Stimulated activated CD8-positive, alpha-beta memory T cell treated with anti-CD3 and anti-CD28 coated beads, Interleukin-2, amount 100 ng/mL, for 48 hours (primary cell): ENCODE results near the gene POU2F3.
"Not testable (repeated sequence)": the region's sequence is repeated elsewhere in the genome, so short reads cannot be mapped to it uniquely, and the experiment has no call there.

ENCODE experiments used
- DNase-seq, 2 donors: peaks; one replicate each; pipeline ENCODE4 v3.0.0-alpha.2; 2020; ENCODE audit warnings: low read depth in 2 of 2

The POU2F3 gene

DNA sequence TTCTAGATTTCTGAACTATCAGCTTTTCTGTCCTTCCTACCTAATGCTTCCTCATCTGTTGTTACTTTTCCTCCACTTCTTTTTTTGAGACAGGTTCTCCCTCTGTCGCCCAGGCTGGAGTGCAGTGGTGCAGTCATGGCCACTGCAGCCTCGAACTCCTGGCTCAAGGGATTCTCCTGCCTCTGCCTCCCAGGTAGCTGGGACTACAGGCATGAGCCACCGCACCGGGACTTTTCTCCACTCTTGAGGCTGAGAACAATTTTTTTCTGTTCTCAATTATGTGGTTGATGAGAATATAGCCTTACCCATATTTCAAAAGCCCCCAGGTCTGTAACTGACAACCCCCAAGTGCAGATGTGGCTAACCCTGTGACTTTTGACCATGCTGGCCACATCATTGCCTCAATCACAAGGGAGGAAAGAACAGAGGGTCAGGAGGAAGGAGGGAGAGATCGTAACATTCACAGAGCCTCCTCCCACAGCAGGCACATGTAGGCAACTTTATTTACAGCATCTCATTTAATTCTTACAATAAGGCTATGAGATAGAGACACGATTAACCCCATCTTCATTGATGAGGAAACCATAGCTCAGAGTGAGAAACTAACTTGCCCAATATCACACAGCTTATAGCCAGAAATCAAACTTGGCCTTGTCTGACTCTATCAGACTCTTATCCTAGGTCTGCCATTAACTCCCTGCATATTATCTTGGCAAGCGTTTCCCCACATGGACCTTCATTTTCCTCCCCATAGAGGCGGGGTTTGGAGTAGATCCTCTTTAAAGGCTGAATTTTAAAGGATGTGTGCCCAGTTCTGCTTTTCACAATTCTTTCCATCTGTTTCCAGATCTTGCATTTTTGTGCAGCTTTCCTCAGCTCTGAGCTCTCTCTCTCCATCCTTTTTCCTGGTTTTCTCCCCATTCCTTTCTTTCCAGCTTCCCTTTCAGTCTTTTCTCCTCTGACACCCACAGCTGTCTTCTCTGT lies 9.6 kb downstream of the POU2F3 start:
- DNase-seq, result no peak

DNA sequence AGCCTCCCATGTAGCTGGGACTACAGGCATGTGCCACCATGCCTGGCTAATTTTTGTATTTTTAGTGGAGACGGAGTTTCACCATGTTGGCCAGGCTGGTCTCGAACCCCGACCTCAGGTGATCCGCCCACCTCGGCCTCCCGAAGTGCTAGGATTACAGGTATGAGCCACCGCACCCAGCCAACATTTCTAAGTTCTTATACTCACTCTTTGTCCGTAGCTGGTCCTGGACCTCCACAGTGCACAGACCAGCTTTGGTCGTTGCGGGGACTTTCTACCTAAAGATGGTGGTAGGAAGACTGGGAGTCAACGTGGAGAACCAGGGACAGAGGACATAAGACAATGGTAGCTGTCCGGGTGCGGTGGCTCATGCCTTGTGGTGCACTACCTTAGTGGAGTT lies 13.4 kb downstream of the POU2F3 start:
- DNase-seq, result not testable (repeated sequence)

DNA sequence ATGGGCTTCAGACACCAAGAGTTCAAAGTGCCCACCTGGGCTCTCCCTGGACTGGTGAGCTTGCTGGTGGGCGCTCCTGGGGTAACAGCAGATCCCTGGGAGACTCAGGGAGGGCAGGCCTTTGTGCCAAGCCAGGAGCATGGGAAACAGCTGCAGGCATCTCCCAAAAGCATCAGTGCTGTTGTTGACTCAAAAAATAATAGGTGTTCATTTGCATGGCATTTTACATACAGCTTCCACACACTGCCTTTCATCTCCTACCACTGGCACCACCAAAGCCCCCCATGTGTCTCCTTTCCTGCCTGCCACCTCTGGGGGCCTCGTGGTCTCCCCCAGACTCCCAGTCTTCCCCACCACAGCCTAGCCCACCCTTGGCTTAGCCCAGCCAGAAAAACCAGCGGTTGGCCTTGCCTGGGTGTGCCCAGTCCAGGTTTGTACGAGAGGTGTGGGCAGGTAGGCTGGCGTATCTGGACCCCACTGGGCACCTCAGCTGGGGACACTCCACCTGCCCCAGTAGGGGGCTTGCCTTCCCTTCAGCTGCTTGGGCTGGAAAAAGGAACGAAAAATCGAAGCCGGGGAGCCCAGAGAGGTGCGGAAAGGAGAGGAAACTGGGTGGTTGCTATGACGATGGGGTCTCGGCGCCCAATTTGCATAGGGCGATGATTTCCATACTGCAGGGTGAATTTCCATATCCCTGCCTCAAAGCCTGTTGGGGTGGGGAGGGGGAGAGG lies 15.0 kb downstream of the POU2F3 start:
- no peak for DNase-seq

DNA sequence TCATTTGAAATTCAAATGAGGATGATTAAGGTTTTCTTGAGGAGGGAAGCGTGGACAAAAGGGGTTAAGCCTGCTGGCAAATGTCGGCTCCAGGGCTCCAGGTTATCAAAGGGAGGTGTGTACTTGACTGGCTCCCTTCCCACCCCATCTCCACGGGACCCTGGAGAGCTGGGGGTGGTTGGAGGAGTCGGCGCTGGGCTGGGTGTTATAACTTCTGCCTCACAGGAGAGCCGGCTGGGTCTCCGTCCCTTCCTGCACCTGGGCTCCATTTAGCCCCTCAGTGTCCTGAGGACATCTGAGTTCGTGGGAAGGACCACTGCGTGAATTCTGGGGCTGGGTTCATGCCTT lies 15.6 kb downstream of the POU2F3 start:
- DNase-seq, result no peak

DNA sequence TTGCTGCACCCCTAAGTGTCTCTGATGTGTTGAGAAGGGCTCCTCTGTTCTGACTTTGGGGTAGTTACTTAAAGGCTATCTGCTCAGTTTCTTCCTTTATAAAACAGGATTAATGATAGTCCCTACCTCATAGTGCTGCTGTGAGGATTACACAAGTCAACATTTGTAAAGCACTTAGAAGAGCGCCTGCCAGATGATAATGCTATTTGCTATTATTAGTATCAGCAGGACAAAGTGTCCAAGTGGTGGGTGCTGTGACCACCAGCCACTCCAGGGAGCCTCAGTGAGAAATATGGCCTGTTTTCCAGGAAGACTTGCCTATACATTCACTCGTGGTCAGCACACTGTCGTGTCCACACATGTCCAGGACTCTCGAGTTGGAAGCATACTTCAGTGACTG lies 16.2 kb downstream of the POU2F3 start:
- no peak for DNase-seq

DNA sequence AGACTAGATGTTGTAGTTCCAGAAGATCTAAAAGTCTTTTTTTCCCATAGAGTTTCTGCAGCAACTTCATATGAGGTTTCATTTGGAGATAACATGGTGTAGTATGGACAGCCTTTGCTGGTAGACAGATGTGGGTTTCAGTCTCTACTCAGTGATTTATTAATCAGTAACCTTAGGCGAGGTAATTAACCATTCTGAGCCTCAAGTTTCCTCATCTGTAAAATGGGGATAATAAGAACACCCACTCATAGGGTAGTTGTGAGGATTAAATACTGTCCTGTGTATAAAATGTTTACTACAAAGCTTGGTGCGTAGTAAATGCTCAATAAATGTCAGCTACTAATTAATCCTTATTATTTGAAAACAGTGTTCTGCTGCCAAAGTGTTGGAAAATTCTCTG lies 16.8 kb downstream of the POU2F3 start:
- DNase-seq, result no peak

DNA sequence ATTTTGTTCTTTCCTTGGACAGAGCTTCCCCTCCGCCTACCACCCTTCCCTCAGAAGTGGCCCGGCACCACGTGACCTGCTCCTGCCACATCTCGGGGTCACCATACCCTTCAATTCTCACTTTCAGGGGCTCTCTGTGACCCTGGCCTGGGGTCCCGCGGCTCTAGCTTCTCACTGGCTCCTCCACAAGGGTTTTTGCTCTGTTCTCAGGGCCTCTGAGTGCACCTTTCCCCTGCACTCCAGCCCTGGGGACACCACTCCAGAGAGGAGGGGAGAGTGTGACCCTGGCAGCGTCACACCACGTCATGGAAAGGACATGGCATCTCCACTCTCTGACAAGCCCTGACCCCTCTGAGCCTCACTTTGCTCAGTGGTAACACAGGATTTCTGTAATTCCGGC lies 17.4 kb downstream of the POU2F3 start:
- DNase-seq, result no peak

DNA sequence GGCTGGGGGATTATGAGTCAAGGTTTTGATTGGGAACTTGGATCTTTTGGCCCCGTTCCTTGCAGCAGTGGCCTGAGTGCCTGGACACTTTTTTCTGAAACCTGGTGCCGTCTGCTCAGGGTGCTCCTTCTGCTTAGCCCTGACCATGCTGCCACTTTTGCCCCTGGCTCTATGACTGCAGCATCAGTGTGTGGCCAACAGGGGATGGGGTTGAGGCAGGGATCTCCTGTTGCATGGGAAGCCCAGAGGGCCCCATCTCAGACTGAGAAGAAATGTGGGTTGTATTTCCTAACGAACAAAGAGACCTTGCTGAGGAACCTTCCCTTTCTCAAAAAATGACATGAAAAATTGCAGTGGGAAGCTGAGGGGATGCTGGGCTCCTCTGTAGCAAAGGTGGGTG lies 18.7 kb downstream of the POU2F3 start:
- no peak for DNase-seq

DNA sequence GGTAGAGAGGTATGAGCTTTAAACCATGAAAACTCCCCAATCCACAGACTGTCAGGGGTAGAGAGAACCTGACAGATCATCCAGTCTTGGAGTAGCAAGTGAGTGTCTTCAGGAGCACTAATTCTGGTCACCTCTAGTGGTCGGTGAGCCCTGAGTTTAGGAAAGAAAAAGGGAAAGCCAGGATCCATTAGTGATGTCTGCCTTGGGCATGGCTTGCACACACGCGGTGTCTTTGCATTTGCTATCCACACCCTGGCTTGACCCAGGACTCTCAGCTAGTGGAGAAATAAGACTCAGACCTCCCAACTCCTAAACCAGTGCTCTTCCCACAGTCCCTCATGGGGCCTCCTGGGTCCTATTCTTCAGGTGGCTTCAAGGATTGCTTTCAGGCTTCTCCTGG lies 19.3 kb downstream of the POU2F3 start:
- no peak for DNase-seq

DNA sequence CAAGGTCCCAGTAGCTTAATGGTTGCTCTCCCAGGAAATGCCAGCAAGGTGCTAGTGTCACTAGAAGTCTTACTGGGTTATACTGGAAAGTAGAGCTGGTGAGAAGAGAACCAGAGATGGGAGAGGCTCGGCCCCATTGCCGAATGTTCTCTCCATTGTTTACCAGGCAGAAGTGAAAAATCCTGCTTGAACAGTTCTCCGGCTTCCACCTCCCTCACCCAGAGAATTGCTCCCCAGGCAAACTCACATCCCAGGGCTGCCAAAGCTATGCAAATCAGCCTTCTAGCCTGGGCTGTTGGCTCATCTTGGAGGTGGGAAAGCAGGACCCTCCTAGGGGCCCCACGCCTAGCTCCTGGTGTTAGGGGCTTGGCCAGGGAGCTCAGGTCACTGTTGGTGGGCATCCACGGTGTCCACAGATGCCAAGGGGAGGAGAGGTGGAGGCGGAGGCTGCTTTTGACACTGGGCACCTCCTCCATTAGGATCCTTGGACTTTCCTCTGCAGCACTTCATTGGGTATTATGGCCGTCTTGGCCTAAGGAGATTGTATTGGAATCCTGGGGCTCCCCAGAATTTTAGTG lies 20.1 kb downstream of the POU2F3 start:
- no peak for DNase-seq

DNA sequence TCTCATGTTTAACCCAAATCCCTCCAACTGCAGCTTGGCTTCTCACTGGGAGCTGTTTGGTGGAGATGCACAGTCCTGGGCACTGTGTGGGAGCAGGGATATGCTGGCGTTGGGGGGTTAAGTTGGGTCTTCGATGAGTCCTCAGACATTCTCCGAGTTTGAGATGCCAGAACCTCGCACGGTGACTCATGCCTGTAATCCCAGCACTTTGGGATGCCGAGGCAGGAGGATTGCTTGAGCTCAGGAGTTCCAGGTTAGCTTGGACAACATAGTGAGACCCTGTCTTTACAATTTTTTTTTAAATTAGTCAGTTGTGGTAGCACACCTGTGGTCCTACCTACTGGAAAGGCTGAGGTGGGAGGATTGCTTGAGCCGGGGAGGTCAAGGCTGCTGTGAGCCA lies 20.7 kb downstream of the POU2F3 start:
- no peak for DNase-seq

DNA sequence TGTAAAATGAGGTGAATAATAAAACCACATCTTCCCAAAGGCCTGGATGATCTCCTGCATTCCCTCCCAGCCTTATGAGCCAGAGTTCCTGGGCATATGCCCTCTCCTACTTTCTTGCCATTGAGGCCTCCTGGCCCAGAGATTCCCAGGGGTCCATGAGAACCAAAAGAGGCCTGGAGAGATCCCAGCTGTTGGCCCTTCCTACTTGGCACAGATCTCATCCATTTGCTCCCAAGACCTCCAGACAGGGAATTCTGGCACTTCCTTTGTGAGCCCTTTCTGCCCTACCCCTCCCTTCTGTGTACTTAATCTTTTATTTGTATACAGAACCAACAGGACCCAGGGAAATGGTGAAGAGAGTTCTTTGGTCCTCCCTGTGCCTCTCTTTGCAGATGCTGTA lies 21.4 kb downstream of the POU2F3 start:
- DNase-seq, result no peak

DNA sequence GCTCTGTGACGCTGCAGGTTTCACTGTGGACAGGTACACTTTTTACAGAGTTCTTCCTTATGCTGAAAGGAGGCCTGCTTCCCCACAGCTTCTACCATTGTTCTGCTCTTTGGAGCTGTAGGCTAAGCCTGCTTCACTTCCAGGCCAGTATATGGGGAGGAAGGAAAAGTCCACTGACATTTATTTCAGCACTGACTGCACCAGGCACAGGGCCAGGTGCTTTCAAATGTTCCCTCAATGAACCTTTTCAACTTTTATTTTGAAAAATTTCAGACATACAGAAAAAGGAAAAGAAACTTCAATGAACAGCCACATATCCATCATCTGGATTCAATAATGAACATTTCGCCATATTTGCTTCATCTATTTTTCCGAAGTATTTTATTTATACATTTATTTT lies 22.0 kb downstream of the POU2F3 start:
- DNase-seq, result no peak

DNA sequence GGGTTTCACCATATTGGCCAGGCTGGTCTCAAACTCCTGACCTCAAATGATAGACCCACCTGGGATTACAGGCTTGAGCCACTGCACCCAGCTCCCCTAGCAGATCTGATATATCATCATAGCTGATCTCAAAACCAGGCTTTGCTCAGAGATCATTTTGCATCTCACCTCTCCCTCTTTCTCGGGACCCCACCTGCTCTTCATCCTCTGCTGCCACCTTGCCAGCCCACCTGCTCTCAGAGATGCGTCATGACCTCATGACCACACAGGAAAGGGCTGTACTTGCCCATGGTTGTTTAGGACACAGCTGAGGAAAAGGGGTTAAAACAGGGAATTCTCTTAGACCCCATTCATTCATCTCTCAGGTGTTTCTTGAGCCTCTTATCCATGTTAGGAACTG lies 27.4 kb downstream of the POU2F3 start:
- no peak for DNase-seq

DNA sequence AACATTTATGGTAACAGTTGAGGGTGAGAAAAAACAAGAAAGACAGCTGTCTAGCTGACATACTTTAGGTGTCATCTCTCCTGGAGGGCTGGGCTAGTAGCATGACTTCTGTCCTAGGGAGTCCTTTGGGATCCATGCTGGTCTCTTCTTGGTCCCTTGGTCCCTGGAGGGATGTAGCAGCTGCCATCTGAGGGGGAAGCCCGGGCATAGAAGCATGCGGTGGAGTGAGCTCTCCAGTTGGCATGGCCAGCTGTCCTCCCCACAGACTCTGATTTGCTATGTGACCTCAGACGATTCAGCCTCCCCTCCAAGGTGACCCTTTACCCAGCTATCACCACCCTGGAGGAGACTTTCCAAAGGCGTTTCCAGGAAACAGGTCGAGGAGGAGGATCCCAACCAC lies 28.7 kb downstream of the POU2F3 start:
- DNase-seq, result no peak

DNA sequence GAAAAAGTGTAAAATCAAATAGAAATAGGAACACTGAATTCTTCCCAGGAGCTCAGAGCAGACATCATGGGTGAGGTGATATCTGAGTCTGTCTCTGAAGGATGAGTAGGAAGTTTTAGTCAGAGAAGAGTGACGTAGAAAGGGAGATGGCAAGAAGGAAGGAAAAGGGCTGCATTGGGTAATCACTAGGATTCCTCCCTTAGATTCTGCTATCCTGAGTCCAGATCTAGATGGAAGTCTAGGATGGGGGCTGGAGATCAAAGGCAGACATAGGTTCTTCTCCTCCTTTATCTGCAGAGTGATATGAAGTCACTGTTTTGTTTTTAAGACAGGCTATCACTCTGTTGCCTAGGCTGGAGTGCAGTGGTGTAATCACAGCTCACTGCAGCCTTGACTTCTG lies 30.4 kb downstream of the POU2F3 start:
- DNase-seq, result no peak

DNA sequence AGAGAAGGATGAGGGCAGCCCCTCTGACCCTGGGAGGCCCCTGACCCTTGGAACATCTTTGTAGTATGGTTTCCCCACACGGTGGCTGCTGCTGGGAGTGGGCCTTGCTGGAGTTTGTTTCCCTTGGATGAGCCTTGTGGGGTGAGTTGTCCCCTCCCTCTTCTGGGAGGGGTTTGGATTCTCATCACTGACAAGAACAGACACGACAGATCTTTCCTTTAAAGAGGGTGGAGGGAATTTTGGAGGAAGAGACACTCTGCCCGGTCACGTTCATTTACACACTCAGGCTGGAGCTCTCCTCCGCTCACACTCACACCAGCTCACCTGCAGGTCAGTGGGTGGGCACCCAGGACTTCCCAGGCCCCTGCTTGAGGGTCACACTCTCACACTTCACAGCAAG lies 31.7 kb downstream of the POU2F3 start:
- DNase-seq, result no peak

DNA sequence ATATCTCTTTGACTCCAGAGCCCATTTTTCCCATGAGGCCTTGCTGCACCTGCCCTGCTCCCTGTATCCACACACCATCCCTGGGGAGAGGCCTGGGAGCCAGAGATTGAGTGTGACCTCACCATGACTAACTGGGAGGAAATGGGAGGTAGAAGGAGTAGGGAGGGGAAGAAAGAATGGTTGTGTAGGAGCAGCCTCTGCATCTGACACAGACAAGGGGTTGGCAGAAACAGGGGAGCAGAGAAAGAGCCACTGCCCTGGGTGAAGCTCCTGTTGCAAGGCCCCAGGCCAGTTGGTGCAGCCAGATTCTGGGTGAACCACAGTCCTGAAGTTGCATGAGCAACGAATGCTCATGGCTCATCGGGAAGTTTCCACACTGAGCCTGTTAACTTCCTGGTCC lies 32.4 kb downstream of the POU2F3 start:
- no peak for DNase-seq

DNA sequence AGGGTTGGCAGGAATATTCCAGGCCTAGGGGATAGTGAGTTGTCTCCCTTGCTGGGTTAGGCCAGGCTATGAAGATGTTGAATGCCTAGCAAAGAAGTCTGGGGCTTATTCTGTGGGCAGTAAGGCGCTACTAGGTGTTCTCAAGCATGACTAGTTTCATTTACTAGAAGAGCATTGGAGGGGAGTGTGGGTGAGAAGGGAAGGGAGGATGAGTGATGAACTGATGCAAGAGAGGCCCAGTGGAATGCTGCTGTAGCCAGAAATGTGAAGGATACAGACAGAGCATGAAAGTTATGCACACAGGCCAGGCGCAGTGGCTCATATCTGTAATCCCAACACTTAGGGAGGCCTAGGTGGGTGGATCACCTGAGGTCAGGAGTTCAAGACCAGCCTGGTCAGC lies 33.5 kb downstream of the POU2F3 start:
- no peak for DNase-seq

DNA sequence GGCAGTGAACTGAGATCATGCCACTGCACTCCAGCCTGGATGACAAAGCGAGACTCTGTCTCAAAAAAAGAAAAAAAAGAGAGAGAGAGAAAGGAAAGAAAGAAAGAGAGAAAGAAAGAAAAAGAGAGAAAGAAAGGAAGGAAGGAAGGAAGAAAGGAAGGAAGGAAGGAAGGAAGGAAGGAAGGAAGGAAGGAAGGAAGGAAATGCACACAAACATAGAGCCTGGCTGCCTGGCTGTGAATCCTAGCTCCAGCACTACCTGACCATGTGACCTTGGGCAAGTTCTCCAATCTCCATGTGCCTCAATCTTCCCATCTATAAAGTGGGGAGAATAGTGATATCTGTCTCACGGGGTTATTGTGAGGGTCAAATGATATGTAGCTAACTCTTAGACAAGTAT lies 34.0 kb downstream of the POU2F3 start:
- not testable (repeated sequence) for DNase-seq

DNA sequence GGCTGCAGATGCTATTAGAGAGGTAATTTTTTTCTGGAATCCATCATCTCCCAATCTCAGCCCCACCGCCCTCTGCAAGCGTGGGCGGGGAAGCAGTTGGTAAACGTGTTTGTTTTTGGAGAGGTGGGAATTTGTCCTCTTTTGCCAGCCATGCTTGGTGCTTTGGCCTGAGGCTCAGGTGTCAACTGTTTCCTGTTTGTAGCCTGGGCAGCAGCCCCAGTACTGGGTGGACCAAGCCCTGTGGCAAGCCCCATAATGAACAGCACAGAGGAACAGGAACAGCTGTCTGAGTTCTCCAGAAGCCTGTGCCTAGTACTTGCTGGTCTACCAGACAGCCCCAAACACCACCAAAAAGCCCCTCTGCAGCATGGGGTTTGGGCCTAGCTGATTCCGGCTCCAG lies 39.6 kb downstream of the POU2F3 start:
- DNase-seq, result no peak

DNA sequence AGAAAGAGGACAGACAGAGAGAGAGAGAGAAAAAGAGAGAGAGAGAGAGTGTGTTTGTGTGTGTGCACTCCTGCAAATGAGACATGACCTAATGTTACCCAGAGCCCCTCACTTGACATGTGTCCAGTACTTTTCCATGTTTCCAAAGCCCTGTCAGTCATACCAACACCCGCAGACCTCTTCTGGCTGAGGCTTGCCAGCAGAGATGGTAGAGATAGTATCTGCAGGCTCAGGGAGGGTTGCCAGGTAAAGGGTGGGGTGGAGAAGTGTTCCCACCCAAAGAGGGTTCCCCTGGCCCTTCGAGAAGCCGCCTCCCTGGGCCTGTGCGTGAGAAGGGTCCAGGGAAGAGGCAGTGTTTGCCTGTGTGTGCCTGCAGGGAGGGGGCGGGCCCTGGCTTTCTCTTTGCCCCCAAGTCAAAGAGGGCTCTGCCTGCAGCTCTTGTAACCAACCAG lies 40.7 kb downstream of the POU2F3 start:
- DNase-seq, result no peak
